AML-193 (cell line): ENCODE measurements around the gene WDR12.
"Not testable (repeated sequence)": the region's sequence is repeated elsewhere in the genome, so short reads cannot be mapped to it uniquely, and the experiment has no call there.

ENCODE experiments used
- DNase-seq, 2 experiments: peaks; one replicate each; lab custom pipeline; 2025; lab: John Stamatoyannopoulos, UW

Gene WDR12

DNA sequence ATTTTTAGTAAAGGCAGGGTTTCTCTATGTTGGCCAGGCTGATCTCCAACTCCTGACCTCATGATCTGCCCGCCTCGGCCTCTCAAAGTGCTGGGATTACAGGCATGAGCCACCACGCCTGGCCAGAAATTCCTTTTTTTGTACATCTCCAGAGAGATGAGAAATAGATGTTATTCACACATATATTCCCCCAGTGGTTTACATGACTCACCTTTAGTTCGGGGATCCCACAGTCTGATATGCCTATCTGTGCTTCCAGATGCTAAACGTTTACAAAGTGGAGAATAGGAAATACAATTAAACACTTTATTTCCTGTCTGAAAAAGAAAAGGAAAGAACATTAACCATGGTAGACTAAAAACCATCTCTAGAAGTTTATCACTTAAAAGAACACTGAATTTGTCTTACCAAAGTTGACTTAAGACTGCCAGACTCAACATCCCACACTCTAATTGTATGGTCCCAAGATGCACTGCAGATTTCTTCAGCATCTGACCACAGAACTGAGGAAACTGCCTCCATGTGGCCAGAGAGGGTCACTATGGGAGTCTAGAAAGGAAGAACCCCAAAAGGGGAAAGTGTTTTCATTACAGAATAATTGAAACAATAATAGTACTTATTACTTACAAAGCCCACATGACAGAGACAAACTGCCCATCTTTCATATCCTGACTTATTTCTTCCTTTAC, 27.3 kb downstream of the WDR12 start:
- peak in 1 of 2 experiments; percentile 15 for DNase-seq

DNA sequence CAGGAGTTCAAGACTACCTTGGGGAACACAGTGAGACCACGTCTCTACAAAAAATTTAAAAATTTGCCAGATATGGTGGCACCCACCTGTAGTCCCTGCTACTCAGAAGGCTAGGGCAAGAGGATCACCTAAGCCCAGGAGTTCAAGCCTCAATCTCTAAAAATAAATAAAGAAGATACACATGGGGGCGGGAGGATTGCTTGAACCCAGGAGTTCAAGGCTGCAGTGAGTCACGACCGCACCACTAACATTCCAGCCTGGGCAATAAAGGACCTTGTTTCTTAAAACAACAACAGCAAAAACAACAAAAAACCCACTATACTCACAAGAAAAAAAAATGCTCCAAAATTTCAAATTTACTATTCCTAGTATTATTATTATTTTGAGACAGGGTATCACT, 29.9 kb downstream of the WDR12 start:
- DNase-seq = no peak

GRCh38 chr2:202877699-202878098, 33.8 kb downstream of the WDR12 start:
- DNase-seq = no peak

DNA sequence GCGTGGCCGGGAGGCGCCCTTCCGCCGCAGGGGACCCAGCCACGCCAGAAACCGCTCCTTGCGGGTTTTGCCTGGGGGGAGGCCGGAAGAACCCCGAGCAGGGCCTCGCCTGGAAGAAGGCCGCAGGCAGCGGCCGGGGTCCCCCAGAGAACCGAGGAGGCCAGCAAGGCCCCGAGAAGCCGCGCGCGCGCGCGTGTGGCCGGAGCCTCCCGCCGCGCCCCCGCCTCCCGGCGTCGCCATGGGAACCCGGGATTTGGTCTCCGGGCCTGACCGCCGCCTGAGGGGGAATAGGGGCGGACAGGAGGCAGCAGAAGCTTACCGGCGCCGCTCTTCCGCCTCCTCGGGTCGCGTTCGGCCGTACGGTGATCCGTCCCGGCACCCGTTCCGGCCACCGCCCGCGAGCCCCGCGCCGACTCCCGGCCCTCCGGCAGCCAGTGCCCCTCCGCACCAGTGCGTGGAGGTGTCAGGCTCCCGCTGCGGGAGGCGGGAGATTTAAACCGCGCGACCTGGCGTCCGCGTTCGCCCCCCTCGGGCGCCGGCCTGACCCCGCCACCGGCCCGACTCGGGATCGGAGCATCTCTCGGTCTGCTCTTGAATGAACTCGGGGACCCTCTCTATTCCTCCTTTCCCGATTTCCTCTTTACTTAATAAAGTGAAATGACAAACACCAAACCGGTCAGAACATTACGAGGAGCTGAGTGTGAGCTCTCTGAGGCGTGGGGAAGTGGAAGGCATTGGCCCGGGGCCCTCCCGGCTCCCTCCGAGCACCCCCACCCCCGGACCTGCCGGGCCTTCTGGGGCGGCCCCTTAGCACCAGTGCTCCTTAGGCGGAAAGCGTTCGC, 40.0 kb downstream of the WDR12 start, which contains the start of gene ICA1L:
TSS of gene ICA1L (minus strand) at position 467 of the 842 bp plus-strand sequence. CDS start 42,757 bp downstream, outside the sequence.
- DNase-seq = peak; percentile 36 to 49

DNA sequence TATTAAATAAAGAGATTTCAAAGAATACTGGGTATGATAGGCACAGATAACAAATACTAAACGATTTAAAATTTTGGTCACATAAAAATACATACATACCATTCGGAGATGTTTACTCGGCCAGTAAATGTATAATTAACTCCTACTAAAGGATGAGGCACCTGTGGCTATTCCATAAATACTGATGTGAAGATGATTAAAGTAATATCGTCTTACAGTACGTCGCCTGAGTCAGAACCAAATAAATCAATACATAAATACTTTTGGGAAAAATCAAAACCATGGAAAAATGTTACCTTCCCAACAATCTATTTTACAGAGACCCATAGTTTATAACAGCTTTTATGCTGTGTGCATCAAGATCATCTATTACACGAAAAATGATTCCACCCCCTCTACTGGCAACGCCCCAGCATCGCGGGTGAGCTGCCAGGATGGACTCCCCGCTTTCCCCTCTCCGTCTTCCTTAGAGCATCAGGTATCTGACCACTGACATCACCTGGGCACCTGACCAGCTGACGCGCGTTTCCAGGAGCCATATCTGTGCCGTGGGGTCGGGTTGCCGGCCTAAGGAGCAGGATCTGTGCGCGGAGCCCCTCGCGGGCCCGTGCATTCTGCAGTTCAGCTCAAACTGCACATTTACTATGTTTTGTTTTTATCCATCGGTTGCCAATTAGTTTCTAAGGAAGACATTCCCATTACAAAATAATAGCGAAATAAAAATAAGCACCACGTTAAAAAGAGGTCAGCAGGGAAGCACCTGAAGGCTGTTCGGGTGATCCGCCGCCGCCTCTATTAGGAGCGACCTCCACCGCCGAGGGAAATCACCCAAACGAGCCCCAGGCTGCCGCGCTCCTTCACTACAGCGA, 40.8 kb downstream of the WDR12 start:
- DNase-seq = peak; percentile 57 to 64

DNA sequence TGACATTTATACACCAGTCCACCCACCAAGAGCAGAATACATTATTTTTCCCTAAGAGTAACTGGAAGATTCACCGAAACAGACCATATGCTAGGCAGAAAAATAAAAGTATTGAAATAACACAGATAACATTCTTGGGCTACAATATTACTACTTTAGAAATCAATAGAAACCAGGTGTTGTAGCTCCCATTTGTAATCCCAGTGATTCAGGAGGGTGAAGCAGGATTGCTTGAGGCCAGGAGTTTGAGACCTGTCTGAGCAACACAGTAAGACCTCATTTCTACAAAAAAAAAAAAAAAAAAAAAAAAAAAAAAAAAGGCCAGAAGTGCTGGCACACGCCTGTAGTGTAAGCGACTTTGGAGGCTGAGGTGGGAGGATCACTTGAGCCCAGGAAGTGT, 49.5 kb downstream of the WDR12 start:
- no peak for DNase-seq

GRCh38 chr2:202858601-202859000, 52.9 kb downstream of the WDR12 start:
- DNase-seq = no peak

- DNase-seq = not testable (repeated sequence)
Observed at GRCh38 chr2:202849343-202849742, 62.1 kb downstream of the WDR12 start.

GRCh38 chr2:202848813-202849212, 62.7 kb downstream of the WDR12 start:
- peak in 1 of 2 experiments; percentile 13 for DNase-seq

- DNase-seq = no peak
Observed at GRCh38 chr2:202847693-202848524, 63.6 kb downstream of the WDR12 start.

DNA sequence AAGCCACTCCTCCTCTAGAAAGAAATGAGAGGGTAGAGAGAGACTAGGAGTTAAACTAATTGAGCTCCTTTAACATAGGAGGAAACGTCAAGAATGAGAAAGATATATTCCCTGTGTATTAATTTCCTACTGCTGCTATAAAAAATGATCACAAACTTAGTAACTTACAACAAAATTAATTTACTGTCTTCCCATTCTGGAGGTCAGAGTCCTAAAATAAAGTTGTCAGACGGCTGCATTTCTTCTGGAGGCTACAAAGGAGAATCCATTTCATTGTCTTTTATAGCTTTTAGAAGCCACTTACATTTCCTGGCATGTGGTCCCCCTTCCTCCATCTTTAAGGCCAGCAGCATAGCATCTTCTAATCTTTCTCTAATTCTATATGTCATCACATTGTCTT, 66.8 kb downstream of the WDR12 start:
- no peak for DNase-seq

DNA sequence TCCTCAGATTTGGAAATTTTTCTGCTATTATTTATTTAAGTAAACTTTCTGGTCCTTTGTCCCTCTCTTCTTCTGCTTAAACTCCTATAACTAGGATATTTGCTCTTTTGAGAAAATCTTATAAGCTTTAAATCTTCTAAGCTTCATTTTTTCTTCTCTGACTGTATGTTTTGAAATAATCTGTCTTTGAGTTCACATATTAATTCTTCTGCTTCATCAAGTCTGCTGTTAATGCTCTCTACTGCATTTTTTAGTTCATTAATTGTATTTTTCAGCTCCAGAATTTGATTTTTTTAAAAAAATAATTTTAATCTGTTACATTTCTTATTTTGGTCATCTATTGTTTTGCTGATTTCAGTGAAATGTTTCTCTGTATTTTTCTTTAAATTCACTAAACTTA, 68.8 kb downstream of the WDR12 start:
- no peak for DNase-seq

DNA sequence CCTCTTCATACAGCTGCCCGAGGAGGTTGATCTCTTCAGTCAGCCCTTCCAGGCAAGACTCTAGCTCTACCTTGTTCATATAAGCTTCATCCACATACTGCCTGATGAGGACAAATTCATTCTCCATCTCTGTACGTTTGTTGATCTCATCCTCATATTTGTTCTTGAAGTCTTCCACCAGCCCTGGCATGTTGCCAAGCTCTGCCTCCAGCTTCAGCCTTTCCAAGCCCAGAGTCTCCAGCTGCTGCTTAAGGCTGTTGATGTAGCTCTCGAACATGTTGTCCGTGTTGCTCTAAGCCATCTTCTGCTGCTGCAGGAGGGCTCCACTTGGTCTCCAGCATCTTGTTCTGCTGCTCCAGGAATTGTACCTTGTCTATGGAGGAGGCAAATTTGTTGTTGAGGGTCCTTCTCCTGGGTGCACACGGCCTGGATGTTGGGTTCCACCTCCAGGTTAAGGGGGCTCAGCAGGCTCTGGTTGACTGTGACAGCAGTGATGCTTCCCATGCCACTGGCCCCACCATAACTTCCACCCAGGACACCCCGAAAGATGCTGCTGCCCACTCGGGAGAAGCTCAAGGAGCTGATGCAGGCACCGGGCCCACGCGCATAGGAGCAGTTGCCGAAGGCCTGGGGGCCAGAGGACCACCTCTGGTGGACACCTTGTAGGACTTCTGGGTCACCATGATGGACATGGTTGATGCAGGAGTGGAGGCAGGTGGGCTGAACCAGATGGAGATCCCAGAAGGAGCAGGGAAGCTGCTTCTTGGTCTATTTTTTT, 70.2 kb downstream of the WDR12 start:
- no peak for DNase-seq

DNA sequence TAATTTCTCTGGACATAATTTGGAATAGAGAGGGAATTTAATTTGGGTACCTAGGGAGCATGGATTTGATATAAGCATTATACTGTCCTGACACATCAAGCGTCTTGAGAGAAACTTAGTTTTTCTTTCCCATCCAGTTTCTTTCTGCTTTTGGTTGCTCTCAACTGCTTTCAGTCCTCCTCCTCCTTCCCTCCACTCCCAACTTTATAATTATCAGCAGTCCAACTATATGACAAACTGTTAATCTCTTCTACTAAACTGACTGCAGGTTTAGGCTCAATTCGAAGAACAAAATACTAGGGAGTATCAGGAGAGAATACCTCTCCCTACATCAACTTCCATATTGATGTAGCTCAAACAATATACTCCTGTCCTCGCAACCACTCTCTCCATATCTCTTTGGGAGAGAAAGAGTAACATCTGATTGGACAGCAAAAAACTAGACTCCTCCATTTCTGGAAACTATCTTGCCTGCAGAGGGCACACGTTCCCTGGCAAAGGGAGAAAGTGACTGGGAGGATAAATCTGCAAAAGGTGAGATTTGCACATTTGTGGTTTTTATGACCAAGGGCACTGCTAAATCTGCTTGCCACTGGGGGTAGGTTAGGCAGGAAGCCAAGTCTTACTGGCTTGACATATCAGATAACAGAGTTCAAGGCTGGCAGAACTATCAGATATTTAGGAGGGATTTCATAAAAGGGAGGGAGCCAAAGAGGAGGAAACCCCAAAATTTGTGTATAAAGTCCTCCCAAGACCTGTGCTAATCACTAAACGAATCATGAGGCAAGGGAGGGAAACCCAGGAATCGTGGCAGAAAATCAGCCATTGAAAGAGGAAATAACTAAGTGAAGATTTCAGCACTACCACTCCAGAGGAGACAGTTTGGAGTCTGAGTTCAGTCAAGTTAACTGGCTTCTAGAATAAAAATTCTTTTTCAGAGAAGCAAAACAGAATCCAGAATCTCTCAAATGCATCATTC, 79.9 kb downstream of the WDR12 start:
- DNase-seq = peak; percentile 52 to 61

DNA sequence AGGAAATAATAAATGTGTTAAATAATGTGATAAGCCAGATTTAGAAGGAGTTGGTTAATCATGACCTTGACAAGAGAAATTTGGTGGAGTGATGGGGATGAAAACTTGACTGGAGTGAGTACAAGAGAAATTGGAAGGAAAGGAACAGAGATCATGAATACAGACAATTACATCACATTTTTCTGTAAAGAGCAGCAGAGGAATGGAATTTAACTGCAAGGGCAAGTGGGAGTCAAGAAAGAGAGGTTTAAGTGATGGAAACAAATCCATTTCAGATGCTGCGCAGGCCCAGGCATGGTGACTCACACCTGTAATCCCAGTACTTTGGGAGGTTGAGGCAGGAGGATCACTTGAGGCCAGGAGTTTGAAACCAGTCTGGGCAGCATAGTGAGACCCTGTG, 86.6 kb downstream of the WDR12 start:
- no peak for DNase-seq
